Activated CD4-positive, alpha-beta T cell treated with anti-CD3 and anti-CD28 coated beads for 36 hours (primary cell): ENCODE results near the gene GBP7. TPM values are rescaled to one million over a fixed set of nuclear protein-coding genes. Genes with fewer than 3 reads are reported as not detected.

Experiments used
- ATAC-seq: fragments of 200-7000 bp; cut with Tn5 transposase; one replicate; pipeline ENCODE4 v1.10.0; 2021; ENCODE audit warnings: mild to moderate bottlenecking, moderate library complexity
- CTCF ChIA-PET: fragments of 350-600 bp; sonication (Branson Sonifier 250); formaldehyde crosslinking; loops from one replicate; lab custom pipeline; 2021; ENCODE audit warnings: antibody characterized with exemption; lab: Charles Lee
- POLR2A ChIA-PET: fragments of 350-600 bp; sonication (Branson Sonifier 250); formaldehyde crosslinking; loops from one replicate; lab custom pipeline; 2021; ENCODE audit warnings: antibody characterized with exemption, inconsistent platforms; lab: Charles Lee
- DNase-seq: peaks from one replicate; pipeline ENCODE4 v3.0.0-alpha.2; 2020
- H3K27ac Mint-ChIP-seq: one replicate; pipeline ENCODE4 v1.8.0; 2021; ENCODE audit warnings: mixed read lengths
- H3K27me3 Mint-ChIP-seq: one replicate; pipeline ENCODE4 v1.8.0; 2021; ENCODE audit warnings: mixed read lengths
- H3K36me3 Mint-ChIP-seq: one replicate; pipeline ENCODE4 v1.8.0; 2021; ENCODE audit warnings: low read depth, mixed read lengths
- H3K4me1 Mint-ChIP-seq: one replicate; pipeline ENCODE4 v1.8.0; 2021; ENCODE audit warnings: mixed read lengths
- H3K4me3 Mint-ChIP-seq: one replicate; pipeline ENCODE4 v1.8.0; 2021; ENCODE audit warnings: mild to moderate bottlenecking, moderate library complexity, mixed read lengths
- H3K9me3 Mint-ChIP-seq: one replicate; pipeline ENCODE4 v1.8.0; 2021; ENCODE audit warnings: low read depth, mixed read lengths
- intact Hi-C, 2 experiments: fragments of 100-400 bp; cut with DNase I in 1 of 2; cut with micrococcal nuclease in 1 of 2; formaldehyde crosslinking; loops; one replicate each; pipeline versions ENCODE4 v1.14.2 to v1.15.1; 2022 to 2024; cut with DNase I, micrococcal nuclease
- total RNA-seq, 2 experiments: library from RNA; stranded (reverse); gene quantifications; one replicate each; pipeline ENCODE4 v1.2.3, GENCODE V29; 2021

Gene GBP7
- total RNA-seq, 2 experiments from 2014 or later, result not detected

DNA sequence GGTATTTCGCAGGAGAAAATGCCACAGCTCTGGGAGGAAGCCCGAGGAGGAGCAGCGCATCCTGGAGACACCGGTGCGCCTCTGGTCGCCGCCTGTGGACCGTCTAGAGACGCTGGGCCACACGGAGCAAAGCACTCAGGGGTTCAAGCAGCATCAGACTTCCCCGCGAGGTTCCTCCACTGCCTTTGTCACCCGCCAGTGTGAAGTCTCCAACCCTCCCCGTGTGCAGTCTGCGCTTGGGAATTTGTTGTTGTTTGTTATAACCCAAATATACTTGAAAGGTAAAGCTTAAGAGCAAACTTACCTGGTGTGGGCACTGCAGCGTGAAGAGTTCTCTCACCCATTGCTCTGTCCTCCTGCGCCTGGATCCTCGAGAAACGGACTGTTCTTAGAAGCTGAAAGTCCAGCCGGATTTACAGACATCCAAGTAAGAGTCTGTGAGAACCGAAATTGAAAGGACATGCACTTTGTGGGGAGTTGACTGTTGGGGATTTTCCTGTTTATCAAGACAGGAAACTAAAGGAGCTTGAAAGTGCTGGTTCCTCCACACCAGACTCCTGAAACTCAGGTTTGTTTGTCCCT is 22.8 kb upstream of the GBP7 start, which contains the start of gene GBP4:
Gene GBP4 (minus strand): TSS at position 452 of the 582 bp plus-strand sequence. CDS start 108 bp downstream, at position 344.
- H3K9me3 Mint-ChIP-seq, result no peaks in the 10 kb centered on the region
- intact Hi-C loops, result loop anchor here (1.0 to 5.0 kb wide), 10 partner anchors 72 to 524 kb away; partner anchors contain the start of genes GBP2 (in 1 of the 2), KYAT3 (in 1 of the 2) and RBMXL1 (in 1 of the 2)
- CTCF ChIA-PET, result interaction anchor here (0.5 to 1.8 kb wide), 10 partner anchors 9 to 289 kb away, joined by 3 to 8 read pairs (median 4); no protein-coding TSS in a partner anchor
- H3K4me3 Mint-ChIP-seq, result peak within 1 kb of the TSS; percentile 83
- H3K36me3 Mint-ChIP-seq, result peaks cover 34% of the 10 kb centered on the region
- peak; percentile 63 for DNase-seq
- H3K27ac Mint-ChIP-seq, result peak within 1 kb of the TSS; percentile 98
- peak; percentile 67 for ATAC-seq
- H3K4me1 Mint-ChIP-seq, result peaks cover 73% of the 10 kb centered on the region
- H3K27me3 Mint-ChIP-seq, result no peaks in the 10 kb centered on the region
- POLR2A ChIA-PET, result interaction anchor here (0.6 to 1.8 kb wide), 7 partner anchors 10 to 152 kb away, joined by 3 to 28 read pairs (median 4); partner anchors contain the start of genes GBP2 and GBP5

- ChIA-PET CTCF (interaction anchor here (1.0 to 1.8 kb wide), 7 partner anchors 9 to 290 kb away, joined by 3 to 8 read pairs (median 5); no protein-coding TSS in a partner anchor), POLR2A (interaction anchor here (0.7 to 1.8 kb wide), 3 partner anchors 72 to 77 kb away, joined by 3 to 28 read pairs (median 8); partner anchors contain the start of genes GBP2 and GBP5)
- intact Hi-C loops, result loop anchor here (1.0 to 5.0 kb wide), 7 partner anchors 73 to 524 kb away; no protein-coding TSS in a partner anchor
- peak; percentile 4 for ATAC-seq
- Mint-ChIP-seq H3K27ac (peak overlapping the region; percentile 98), H3K4me3 (peak overlapping the region; percentile 83), H3K36me3 (peaks cover 37% of the 10 kb centered on the region), H3K4me1 (peaks cover 71% of the 10 kb centered on the region), H3K9me3 (no peaks in the 10 kb centered on the region), H3K27me3 (no peaks in the 10 kb centered on the region)
- no peak for DNase-seq
Measured at GRCh38 chr1:89198081-89198480, 22.3 kb upstream of the GBP7 start.

- DNase-seq (no peak), ATAC-seq (no peak)
- peak overlapping the region; percentile 83 for H3K4me3 Mint-ChIP-seq
- H3K9me3 Mint-ChIP-seq, result no peaks in the 10 kb centered on the region
- CTCF ChIA-PET, result interaction anchor here (0.9 to 1.6 kb wide), 4 partner anchors 83 to 260 kb away, joined by 3 to 5 read pairs (median 3); no protein-coding TSS in a partner anchor
- H3K27me3 Mint-ChIP-seq, result no peaks in the 10 kb centered on the region
- H3K4me1 Mint-ChIP-seq, result peaks cover 49% of the 10 kb centered on the region
- POLR2A ChIA-PET, result interaction anchor here (1.6 kb wide), 1 partner anchor 68 kb away, joined by 4 read pairs; no protein-coding TSS in a partner anchor
- intact Hi-C loops, result loop anchor here (5.0 kb wide), 2 partner anchors 92 to 527 kb away; no protein-coding TSS in a partner anchor
- peak overlapping the region; percentile 63 for H3K27ac Mint-ChIP-seq
- peaks cover 47% of the 10 kb centered on the region for H3K36me3 Mint-ChIP-seq
Measured at GRCh38 chr1:89195476-89195875, 19.7 kb upstream of the GBP7 start.

DNA sequence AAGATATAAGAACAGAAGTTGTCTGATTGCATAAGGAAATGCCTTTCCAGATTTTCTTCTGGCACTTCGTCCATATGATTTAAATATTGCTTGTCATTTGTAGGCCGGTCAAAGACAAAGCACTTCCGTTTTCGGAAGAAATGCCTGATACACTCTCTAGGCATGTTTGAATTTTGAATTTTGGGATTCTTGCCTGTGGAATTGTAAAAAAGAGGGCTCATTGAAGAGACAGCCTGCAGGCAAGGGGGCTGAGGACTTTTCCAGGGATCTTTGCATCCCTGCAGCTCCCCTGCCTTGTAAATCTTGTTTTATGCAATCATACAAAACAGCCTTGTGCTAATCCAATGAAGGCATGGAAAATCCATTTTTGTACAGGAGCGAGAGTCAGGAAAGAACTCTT is 15.5 kb upstream of the GBP7 start:
- ChIA-PET CTCF (no interaction called here), POLR2A (no interaction called here)
- H3K9me3 Mint-ChIP-seq, result no peaks in the 10 kb centered on the region
- DNase-seq (no peak), ATAC-seq (no peak)
- H3K4me3 Mint-ChIP-seq, result no peak overlapping the region
- peaks cover 67% of the 10 kb centered on the region for H3K36me3 Mint-ChIP-seq
- no peak overlapping the region for H3K27ac Mint-ChIP-seq
- intact Hi-C loops, result no loop called here
- H3K27me3 Mint-ChIP-seq, result no peaks in the 10 kb centered on the region
- H3K4me1 Mint-ChIP-seq, result peaks cover 28% of the 10 kb centered on the region

GRCh38 chr1:89190017-89190416 is 14.2 kb upstream of the GBP7 start:
- intact Hi-C loops, result no loop called here
- H3K4me1 Mint-ChIP-seq, result peaks cover 15% of the 10 kb centered on the region
- no peak for ATAC-seq
- ChIA-PET CTCF (interaction anchor here (0.6 to 1.6 kb wide), 2 partner anchors 8 to 856 kb away, joined by 3 to 5 read pairs; partner anchors contain the start of gene GBP4), POLR2A (no interaction called here)
- no peaks in the 10 kb centered on the region for H3K27me3 Mint-ChIP-seq
- peaks cover 69% of the 10 kb centered on the region for H3K36me3 Mint-ChIP-seq
- H3K4me3 Mint-ChIP-seq, result no peak overlapping the region
- H3K27ac Mint-ChIP-seq, result no peak overlapping the region
- no peaks in the 10 kb centered on the region for H3K9me3 Mint-ChIP-seq
- no peak for DNase-seq

DNA sequence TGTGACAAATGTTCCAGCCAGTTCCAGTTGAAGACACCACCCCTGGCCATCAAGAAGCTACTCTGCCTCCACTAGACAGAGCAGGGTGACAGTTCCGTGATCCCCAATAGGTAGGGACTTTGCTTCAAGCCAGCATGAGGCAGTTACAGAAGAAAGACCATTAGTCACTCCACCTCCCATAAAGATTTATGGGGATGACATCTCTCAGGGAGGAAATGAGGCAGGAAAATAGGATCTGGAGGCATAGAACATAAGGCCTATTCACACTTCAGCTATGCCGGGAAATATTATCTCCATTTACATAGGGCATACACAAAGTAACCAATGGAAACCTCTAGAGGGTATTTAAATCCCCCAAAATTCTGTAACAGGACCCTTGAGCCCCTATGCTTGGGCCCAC is 3.5 kb upstream of the GBP7 start:
- DNase-seq, result no peak
- no peak overlapping the region for H3K4me3 Mint-ChIP-seq
- no peaks in the 10 kb centered on the region for H3K27me3 Mint-ChIP-seq
- ChIA-PET POLR2A (no interaction called here), CTCF (no interaction called here)
- ATAC-seq, result no peak
- H3K4me1 Mint-ChIP-seq, result peaks cover 4% of the 10 kb centered on the region
- H3K9me3 Mint-ChIP-seq, result no peaks in the 10 kb centered on the region
- intact Hi-C loops, result no loop called here
- no peak overlapping the region for H3K27ac Mint-ChIP-seq
- H3K36me3 Mint-ChIP-seq, result peaks cover 30% of the 10 kb centered on the region

DNA sequence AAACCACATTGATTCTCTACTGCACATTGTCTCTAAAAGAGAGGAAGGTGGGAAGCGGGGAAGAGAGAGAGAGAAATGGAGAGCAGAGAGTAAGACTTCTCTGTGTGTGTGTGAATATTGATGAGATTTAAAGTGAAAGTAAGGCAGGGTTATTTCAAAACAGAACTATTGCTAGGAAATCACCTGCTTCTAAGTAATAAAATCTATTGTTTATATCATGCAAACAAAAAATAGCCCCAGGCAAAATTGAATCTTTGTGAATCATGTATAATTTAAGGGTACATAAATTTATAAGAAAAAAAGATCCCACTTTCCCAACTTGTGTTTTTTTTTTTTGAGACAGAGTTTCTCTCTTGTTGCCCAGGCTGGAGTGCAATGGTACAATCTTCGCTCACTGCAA is 1.2 kb upstream of the GBP7 start:
- intact Hi-C loops, result no loop called here
- H3K36me3 Mint-ChIP-seq, result peaks cover 8% of the 10 kb centered on the region
- no peaks in the 10 kb centered on the region for H3K9me3 Mint-ChIP-seq
- H3K4me3 Mint-ChIP-seq, result no peak overlapping the region
- no peaks in the 10 kb centered on the region for H3K27me3 Mint-ChIP-seq
- peaks cover 4% of the 10 kb centered on the region for H3K4me1 Mint-ChIP-seq
- DNase-seq, result no peak
- H3K27ac Mint-ChIP-seq, result no peak overlapping the region
- ChIA-PET POLR2A (interaction anchor here (0.6 kb wide), 1 partner anchor 50 kb away, joined by 3 read pairs; no protein-coding TSS in a partner anchor), CTCF (interaction anchor here (1.1 to 1.6 kb wide), 2 partner anchors 91 to 188 kb away, joined by 3 read pairs; no protein-coding TSS in a partner anchor)
- no peak for ATAC-seq

- H3K9me3 Mint-ChIP-seq, result no peaks in the 10 kb centered on the region
- ATAC-seq (no peak), DNase-seq (no peak)
- intact Hi-C loops, result no loop called here
- H3K4me3 Mint-ChIP-seq, result no peak overlapping the region
- no peaks in the 10 kb centered on the region for H3K36me3 Mint-ChIP-seq
- ChIA-PET CTCF (interaction anchor here (0.7 to 1.2 kb wide), 3 partner anchors 13 to 444 kb away, joined by 4 read pairs; no protein-coding TSS in a partner anchor), POLR2A (no interaction called here)
- H3K27ac Mint-ChIP-seq, result no peak overlapping the region
- H3K4me1 Mint-ChIP-seq, result peaks cover 12% of the 10 kb centered on the region
- H3K27me3 Mint-ChIP-seq, result no peaks in the 10 kb centered on the region
Measured at GRCh38 chr1:89174491-89174890, 1.3 kb downstream of the GBP7 start.

DNA sequence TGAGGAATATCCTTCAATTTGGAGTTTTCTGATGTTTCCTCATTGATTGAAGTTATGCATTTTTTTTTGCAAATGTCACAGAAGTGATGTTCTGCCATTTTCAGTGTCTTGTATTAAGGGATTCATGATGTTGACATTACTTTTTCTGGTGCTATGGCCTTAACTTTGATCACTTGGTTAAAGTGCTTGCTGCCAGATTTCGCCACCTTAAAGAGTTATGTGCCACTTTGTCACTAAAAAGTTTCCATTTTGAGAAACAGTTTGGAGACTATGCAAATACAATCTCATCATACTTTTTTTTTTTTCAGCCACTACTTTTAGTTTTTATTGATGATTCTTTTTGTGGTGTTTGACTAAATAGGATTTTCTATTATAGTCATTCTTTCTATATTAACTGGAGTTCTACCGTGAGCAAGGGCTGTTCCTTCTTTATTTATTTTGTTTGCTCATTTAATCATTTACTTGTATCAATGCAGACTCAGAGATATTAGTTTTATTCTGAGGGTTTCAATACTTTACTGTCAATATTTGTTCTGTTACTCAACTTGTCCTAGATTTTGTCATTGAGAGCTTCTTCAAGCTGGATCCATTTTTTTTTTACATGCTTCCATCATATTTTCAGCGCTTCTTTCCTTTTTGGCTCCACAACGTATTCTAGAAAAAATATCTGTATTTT is 3.2 kb downstream of the GBP7 start:
- Mint-ChIP-seq H3K27me3 (no peaks in the 10 kb centered on the region), H3K4me1 (peaks cover 12% of the 10 kb centered on the region), H3K27ac (no peak overlapping the region), H3K36me3 (no peaks in the 10 kb centered on the region), H3K4me3 (no peak overlapping the region), H3K9me3 (no peaks in the 10 kb centered on the region)
- POLR2A ChIA-PET, result no interaction called here
- ATAC-seq, result no peak
- no peak for DNase-seq
- intact Hi-C loops, result no loop called here
- CTCF ChIA-PET, result interaction anchor here (1.2 to 1.3 kb wide), 2 partner anchors 9 to 15 kb away, joined by 5 read pairs; no protein-coding TSS in a partner anchor

DNA sequence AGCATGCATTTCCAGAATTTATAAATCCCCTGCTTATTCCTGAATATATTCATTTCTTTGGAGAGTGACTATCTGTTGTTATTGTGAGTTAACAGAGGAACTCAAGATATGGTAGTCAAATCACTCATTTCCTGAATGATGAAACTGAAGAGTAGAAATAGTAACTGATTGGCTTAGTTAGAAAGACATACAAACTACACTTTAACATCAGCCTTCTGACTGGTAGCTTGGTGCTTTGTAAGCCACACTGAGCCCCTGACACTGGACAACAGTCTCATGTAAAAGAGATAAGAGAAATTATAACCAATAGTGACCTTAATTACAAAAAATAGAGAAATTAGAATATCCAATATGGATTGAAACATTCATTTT is 4.8 kb downstream of the GBP7 start:
- peaks cover 7% of the 10 kb centered on the region for H3K4me1 Mint-ChIP-seq
- no peaks in the 10 kb centered on the region for H3K27me3 Mint-ChIP-seq
- H3K4me3 Mint-ChIP-seq, result no peak overlapping the region
- no peaks in the 10 kb centered on the region for H3K36me3 Mint-ChIP-seq
- POLR2A ChIA-PET, result interaction anchor here (0.7 kb wide), 1 partner anchor 38 kb away, joined by 3 read pairs; no protein-coding TSS in a partner anchor
- peak overlapping the region; percentile 71 for H3K27ac Mint-ChIP-seq
- ATAC-seq, result peak; percentile 91
- no peak for DNase-seq
- CTCF ChIA-PET, result interaction anchor here (1.0 kb wide), 1 partner anchor 212 kb away, joined by 3 read pairs; no protein-coding TSS in a partner anchor
- intact Hi-C loops, result no loop called here
- H3K9me3 Mint-ChIP-seq, result no peaks in the 10 kb centered on the region
